DOHH2 (cell line): ENCODE measurements around the gene AGPAT1.
"Not testable (repeated sequence)": the region's sequence is repeated elsewhere in the genome, so short reads cannot be mapped to it uniquely, and the experiment has no call there.

Experiments used
- H3F3A ChIP-seq: fragments of 200-600 bp; sonication (generic), shearing (Covaris generic); 2 replicates; pipeline ENCODE4 v1.6.0; 2016; ENCODE audit warnings: antibody characterized with exemption, mild to moderate bottlenecking; ENCODE audit not compliant: control insufficient read depth, insufficient read depth
- H3K27ac ChIP-seq: fragments of 200-600 bp; sonication (generic); 2 replicates; pipeline ENCODE4 v1.5.1; 2014; ENCODE audit warnings: low read depth, mild to moderate bottlenecking, low read length, moderate library complexity
- H3K27me3 ChIP-seq: fragments of 200-600 bp; sonication (generic); 2 replicates; pipeline ENCODE4 v1.6.1; 2014; ENCODE audit warnings: mild to moderate bottlenecking, low read length, mixed read lengths; ENCODE audit not compliant: control insufficient read depth
- H3K36me3 ChIP-seq: fragments of 200-600 bp; sonication (generic); 2 replicates; pipeline ENCODE4 v1.6.1; 2014; ENCODE audit warnings: mild to moderate bottlenecking, low read length, moderate library complexity, mixed read lengths; ENCODE audit not compliant: control insufficient read depth
- H3K4me1 ChIP-seq: fragments of 200-600 bp; sonication (generic); 2 replicates; pipeline ENCODE4 v1.6.1; 2014; ENCODE audit warnings: mild to moderate bottlenecking, low read length, mixed read lengths; ENCODE audit not compliant: control insufficient read depth
- H3K4me2 ChIP-seq: fragments of 200-600 bp; sonication (generic); 2 replicates; pipeline ENCODE4 v1.6.0; 2014; ENCODE audit warnings: mild to moderate bottlenecking, low read length, moderate library complexity
- H3K4me3 ChIP-seq: fragments of 200-600 bp; sonication (generic); 2 replicates; pipeline ENCODE4 v1.5.1; 2014; ENCODE audit warnings: mild to moderate bottlenecking, low read length, mixed read lengths
- H3K79me2 ChIP-seq: fragments of 200-600 bp; sonication (generic); 2 replicates; pipeline ENCODE4 v1.6.1; 2014; ENCODE audit warnings: mild to moderate bottlenecking, low read length, mixed read lengths; ENCODE audit not compliant: control insufficient read depth
- H3K9me2 ChIP-seq: fragments of 200-600 bp; sonication (generic); replicated peaks from 2 replicates; pipeline ENCODE4 v1.6.1; 2014; ENCODE audit warnings: mild to moderate bottlenecking, low read length, mixed read lengths; ENCODE audit not compliant: control insufficient read depth
- H3K9me3 ChIP-seq: fragments of 200-600 bp; sonication (generic); 2 replicates; pipeline ENCODE4 v1.6.1; 2014; ENCODE audit warnings: antibody characterized with exemption, low read length, mixed read lengths; ENCODE audit not compliant: control insufficient read depth, insufficient read depth
- H4K20me1 ChIP-seq: fragments of 200-600 bp; sonication (generic); 2 replicates; pipeline ENCODE4 v1.6.0; 2014; ENCODE audit warnings: low read depth, mild to moderate bottlenecking, antibody characterized with exemption, low read length, moderate library complexity; ENCODE audit not compliant: control insufficient read depth, insufficient read depth
- EZH2phosphoT487 ChIP-seq: fragments of 200-600 bp; sonication (generic); IDR thresholded peaks from 2 replicates; pipeline ENCODE4 v1.6.1; 2017; ENCODE audit warnings: borderline replicate concordance, mild to moderate bottlenecking, antibody characterized with exemption, low read length, moderate library complexity, mixed read lengths
- TF ChIP-seq, protein P1 (sequence below): fragments of 200-600 bp; sonication (generic); IDR thresholded peaks from one replicate; pipeline ENCODE4 v1.5.1; 2014; ENCODE audit warnings: antibody characterized with exemption, mild to moderate bottlenecking, low read depth, low read length; ENCODE audit not compliant: poor library complexity, severe bottlenecking

The AGPAT1 gene

DNA sequence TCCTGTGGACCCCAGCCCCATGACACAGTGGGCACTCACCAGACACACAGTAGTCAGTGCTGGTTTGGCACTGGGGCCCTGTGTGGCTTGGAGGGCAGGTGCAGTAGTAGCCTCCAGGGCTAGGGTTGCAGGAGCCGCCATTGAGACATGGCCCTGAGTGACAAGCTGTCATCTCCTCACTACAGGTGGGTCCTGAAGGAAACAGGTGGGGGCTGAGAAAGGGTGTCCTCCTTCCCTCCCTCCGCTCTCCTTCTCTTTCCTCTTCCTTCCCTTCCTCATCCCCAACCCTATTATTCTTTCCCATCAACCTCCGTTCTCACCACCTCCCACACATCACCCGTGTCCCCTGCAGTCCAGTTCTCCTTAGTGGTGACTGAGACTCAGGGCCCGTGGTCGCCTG, 37.8 kb upstream of the AGPAT1 start:
- no peaks in the 10 kb centered on the region for H3K27me3 ChIP-seq
- H3K9me2 ChIP-seq, result no peaks in the 10 kb centered on the region
- TF ChIP-seq, protein P1, sequence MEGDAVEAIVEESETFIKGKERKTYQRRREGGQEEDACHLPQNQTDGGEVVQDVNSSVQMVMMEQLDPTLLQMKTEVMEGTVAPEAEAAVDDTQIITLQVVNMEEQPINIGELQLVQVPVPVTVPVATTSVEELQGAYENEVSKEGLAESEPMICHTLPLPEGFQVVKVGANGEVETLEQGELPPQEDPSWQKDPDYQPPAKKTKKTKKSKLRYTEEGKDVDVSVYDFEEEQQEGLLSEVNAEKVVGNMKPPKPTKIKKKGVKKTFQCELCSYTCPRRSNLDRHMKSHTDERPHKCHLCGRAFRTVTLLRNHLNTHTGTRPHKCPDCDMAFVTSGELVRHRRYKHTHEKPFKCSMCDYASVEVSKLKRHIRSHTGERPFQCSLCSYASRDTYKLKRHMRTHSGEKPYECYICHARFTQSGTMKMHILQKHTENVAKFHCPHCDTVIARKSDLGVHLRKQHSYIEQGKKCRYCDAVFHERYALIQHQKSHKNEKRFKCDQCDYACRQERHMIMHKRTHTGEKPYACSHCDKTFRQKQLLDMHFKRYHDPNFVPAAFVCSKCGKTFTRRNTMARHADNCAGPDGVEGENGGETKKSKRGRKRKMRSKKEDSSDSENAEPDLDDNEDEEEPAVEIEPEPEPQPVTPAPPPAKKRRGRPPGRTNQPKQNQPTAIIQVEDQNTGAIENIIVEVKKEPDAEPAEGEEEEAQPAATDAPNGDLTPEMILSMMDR, result no peak
- no peak for TF ChIP-seq EZH2phosphoT487
- H4K20me1 ChIP-seq, result no peaks in the 10 kb centered on the region
- H3K4me2 ChIP-seq, result no peak overlapping the region
- no peaks in the 10 kb centered on the region for H3F3A ChIP-seq
- no peaks in the 10 kb centered on the region for H3K79me2 ChIP-seq
- H3K36me3 ChIP-seq, result no peaks in the 10 kb centered on the region
- peaks cover 7% of the 10 kb centered on the region for H3K4me1 ChIP-seq
- H3K4me3 ChIP-seq, result no peak overlapping the region
- H3K27ac ChIP-seq, result no peak overlapping the region
- H3K9me3 ChIP-seq, result no peaks in the 10 kb centered on the region

DNA sequence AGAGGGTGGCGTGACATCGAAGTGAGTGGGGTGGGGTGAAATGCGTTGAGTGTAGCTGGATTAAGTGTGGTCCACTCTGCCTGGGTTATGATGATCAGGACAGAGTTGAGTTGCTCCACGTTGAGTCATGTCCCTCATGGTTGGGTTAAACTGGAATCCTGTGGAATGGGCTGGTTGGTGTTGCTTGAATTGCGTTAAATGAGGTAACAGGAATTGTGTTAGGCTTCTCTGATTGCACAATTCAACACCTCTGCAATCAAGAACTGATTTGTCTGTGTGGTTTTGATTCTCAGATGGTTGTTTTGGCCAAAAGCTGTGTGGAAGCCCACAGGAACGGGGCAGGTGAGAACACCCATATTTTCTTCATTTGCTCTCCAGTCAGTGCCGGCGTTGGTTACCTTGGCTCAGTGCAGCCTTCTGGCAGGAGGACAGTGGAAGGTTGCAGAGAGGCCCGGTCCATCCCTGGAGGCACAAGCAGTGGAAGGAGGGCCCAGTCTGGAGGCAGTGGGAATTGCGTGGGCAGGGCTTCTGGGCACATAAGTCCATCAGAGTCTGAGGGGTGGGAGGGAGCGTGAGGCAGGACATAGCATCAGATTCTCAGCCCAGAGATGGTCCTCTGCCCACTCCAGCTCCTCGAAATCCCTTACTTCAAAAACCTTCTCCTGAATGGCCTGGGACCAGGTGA, 36.3 kb upstream of the AGPAT1 start:
- H3K27me3 ChIP-seq, result no peaks in the 10 kb centered on the region
- peaks cover 18% of the 10 kb centered on the region for H3K4me1 ChIP-seq
- no peaks in the 10 kb centered on the region for H3K79me2 ChIP-seq
- no peaks in the 10 kb centered on the region for H3K9me3 ChIP-seq
- no peaks in the 10 kb centered on the region for H3F3A ChIP-seq
- H3K27ac ChIP-seq, result no peak overlapping the region
- no peaks in the 10 kb centered on the region for H4K20me1 ChIP-seq
- H3K36me3 ChIP-seq, result no peaks in the 10 kb centered on the region
- H3K9me2 ChIP-seq, result no peaks in the 10 kb centered on the region
- TF ChIP-seq, protein P1, result no peak
- TF ChIP-seq EZH2phosphoT487, result no peak
- H3K4me3 ChIP-seq, result no peak overlapping the region
- H3K4me2 ChIP-seq, result no peak overlapping the region

DNA sequence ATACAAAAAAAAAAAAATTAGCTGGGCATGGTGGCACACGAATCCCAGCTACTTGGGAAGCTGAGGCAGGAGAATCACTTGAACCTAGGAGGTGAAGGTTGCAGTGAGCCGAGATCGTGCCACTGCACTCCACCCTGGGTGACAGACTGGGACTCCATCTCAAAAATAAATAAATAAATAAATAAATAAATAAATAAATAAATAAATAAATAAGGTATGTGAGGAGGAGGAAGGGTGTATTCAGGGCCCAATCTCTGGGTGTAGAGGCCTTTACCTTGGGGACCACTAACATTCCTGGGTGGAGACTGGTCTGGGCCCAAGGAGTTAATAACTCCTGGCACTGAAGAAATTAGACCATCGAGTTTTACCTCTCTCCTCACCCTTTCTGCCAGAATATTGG, 35.5 kb upstream of the AGPAT1 start:
- H3K9me3 ChIP-seq, H3K27me3 ChIP-seq, H3K79me2 ChIP-seq, H4K20me1 ChIP-seq, H3K9me2 ChIP-seq, H3F3A ChIP-seq, H3K27ac ChIP-seq, H3K36me3 ChIP-seq, H3K4me2 ChIP-seq, H3K4me3 ChIP-seq: not testable (repeated sequence)
- H3K4me1 ChIP-seq, result peaks cover 18% of the 10 kb centered on the region

DNA sequence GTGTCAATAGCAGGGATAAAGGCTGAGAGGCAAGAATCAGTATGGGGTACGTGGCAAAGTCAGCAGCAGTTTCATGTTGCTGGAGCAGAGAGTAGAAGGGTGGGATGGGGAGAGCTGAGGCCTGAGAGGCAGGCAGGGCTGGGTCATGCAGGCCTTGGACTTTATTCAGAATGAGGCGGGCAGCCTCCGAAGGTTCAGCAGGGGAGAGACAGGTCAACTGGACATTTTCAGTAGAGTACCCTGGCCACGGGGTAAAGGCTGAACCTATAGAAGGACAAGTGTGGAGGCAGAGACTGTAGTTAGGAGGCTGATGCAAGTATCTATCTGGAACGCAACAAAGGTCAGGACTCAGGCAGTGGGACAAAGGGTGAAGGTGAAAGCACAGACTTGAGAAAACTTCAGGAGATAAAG, 34.3 kb upstream of the AGPAT1 start:
- Histone ChIP-seq H4K20me1 (no peaks in the 10 kb centered on the region), H3K9me2 (no peaks in the 10 kb centered on the region), H3F3A (0 out of 2 replicates have a peak, but pooled peaks cover 3% of the 10 kb centered on the region), H3K4me3 (no peak overlapping the region), H3K9me3 (no peaks in the 10 kb centered on the region), H3K27ac (no peak overlapping the region), H3K4me1 (peaks cover 18% of the 10 kb centered on the region), H3K4me2 (no peak overlapping the region), H3K36me3 (no peaks in the 10 kb centered on the region), H3K27me3 (no peaks in the 10 kb centered on the region), H3K79me2 (no peaks in the 10 kb centered on the region)
- TF ChIP-seq, protein P1, result no peak
- TF ChIP-seq EZH2phosphoT487, result no peak
